Esophagus squamous epithelium (tissue), 4 donors: Measurements from ENCODE around the gene BMPR1B.

Source experiments
- POLR2A ChIP-seq, 4 donors: fragments of 450-650 bp; IDR thresholded peaks; one replicate each; pipeline ENCODE4 v1.6.1; 2017; ENCODE audit warnings: antibody characterized with exemption in 4 of 4, mild to moderate bottlenecking in 4 of 4, moderate library complexity in 3 of 4
- TF ChIP-seq, protein P1 (sequence below), 6 experiments: fragments of 450-650 bp in 4 of 6; fragments of 200-600 bp in 2 of 6; sonication (generic) in 2 of 6; IDR thresholded peaks; one replicate each; pipeline ENCODE4 v1.5.1; 2016 to 2019; ENCODE audit warnings: antibody characterized with exemption in 6 of 6, mild to moderate bottlenecking in 4 of 6, moderate library complexity in 4 of 6

DNA sequence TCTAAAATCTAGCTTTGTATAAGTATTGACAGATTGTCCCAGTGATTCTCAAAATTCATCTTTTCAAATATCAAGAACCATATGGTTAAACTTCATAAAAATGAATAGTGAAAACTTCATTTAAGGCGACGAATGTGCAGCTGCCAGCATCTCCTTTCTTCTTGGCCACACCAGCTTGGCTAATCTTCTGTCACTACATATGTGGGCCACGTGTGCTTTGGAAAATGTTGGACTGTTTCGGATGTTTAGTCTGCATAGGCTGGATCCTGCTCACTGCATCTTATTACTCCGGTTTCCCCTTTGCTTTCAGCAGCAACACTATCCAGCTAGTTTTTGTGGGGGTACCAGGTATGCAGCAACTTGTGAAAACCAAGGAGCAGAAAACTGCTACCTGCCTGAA is 221.9 kb downstream of the BMPR1B start:
- TF ChIP-seq POLR2A (IDR thresholded peaks at IDR 0.05) = no peak
- TF ChIP-seq, protein P1, sequence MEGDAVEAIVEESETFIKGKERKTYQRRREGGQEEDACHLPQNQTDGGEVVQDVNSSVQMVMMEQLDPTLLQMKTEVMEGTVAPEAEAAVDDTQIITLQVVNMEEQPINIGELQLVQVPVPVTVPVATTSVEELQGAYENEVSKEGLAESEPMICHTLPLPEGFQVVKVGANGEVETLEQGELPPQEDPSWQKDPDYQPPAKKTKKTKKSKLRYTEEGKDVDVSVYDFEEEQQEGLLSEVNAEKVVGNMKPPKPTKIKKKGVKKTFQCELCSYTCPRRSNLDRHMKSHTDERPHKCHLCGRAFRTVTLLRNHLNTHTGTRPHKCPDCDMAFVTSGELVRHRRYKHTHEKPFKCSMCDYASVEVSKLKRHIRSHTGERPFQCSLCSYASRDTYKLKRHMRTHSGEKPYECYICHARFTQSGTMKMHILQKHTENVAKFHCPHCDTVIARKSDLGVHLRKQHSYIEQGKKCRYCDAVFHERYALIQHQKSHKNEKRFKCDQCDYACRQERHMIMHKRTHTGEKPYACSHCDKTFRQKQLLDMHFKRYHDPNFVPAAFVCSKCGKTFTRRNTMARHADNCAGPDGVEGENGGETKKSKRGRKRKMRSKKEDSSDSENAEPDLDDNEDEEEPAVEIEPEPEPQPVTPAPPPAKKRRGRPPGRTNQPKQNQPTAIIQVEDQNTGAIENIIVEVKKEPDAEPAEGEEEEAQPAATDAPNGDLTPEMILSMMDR (IDR thresholded peaks at IDR 0.05) = no peak
